Measurements from ENCODE around the gene DTL. TPM values are rescaled to one million over a fixed set of nuclear protein-coding genes. Genes with fewer than 3 reads are reported as not detected.
A peak's percentile ranks its signal among the peaks of the same experiment; 100 is the strongest.

DTL gene
- total RNA-seq, 1 experiment from 2014 or later = 41.0 TPM

DNA sequence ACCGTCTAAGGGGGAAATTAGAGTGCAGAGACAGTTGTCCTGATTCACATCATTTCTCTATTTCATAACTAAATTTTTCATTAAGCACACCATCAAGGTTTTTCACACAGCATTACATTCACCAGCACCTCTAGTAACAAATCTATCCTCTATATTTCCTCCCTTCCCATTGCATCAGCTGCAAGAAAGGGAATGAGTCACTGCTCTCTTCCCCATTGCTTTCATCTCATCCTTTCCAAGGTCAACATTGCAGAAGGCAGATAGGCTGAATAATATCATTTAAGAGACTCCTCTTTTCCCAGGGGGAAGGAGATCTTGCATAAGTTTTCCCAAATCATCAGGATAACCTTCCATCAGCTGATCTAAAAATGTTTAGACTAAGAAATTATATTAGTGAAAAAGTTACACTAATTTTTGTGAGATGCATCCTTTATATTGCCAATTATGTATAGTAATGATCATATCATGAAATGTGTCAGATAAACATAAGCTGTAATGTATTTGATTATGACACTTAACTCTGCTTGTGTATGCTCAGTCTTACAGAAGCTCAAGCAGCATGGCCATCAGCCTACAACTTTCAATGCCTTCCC lies 4.5 kb upstream of the DTL start (continued):
- TF ChIP-seq, protein P1, sequence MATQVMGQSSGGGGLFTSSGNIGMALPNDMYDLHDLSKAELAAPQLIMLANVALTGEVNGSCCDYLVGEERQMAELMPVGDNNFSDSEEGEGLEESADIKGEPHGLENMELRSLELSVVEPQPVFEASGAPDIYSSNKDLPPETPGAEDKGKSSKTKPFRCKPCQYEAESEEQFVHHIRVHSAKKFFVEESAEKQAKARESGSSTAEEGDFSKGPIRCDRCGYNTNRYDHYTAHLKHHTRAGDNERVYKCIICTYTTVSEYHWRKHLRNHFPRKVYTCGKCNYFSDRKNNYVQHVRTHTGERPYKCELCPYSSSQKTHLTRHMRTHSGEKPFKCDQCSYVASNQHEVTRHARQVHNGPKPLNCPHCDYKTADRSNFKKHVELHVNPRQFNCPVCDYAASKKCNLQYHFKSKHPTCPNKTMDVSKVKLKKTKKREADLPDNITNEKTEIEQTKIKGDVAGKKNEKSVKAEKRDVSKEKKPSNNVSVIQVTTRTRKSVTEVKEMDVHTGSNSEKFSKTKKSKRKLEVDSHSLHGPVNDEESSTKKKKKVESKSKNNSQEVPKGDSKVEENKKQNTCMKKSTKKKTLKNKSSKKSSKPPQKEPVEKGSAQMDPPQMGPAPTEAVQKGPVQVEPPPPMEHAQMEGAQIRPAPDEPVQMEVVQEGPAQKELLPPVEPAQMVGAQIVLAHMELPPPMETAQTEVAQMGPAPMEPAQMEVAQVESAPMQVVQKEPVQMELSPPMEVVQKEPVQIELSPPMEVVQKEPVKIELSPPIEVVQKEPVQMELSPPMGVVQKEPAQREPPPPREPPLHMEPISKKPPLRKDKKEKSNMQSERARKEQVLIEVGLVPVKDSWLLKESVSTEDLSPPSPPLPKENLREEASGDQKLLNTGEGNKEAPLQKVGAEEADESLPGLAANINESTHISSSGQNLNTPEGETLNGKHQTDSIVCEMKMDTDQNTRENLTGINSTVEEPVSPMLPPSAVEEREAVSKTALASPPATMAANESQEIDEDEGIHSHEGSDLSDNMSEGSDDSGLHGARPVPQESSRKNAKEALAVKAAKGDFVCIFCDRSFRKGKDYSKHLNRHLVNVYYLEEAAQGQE (IDR thresholded peaks at IDR 0.05; ENCODE audit: low read depth) = no peak
- TF ChIP-seq, protein P2, sequence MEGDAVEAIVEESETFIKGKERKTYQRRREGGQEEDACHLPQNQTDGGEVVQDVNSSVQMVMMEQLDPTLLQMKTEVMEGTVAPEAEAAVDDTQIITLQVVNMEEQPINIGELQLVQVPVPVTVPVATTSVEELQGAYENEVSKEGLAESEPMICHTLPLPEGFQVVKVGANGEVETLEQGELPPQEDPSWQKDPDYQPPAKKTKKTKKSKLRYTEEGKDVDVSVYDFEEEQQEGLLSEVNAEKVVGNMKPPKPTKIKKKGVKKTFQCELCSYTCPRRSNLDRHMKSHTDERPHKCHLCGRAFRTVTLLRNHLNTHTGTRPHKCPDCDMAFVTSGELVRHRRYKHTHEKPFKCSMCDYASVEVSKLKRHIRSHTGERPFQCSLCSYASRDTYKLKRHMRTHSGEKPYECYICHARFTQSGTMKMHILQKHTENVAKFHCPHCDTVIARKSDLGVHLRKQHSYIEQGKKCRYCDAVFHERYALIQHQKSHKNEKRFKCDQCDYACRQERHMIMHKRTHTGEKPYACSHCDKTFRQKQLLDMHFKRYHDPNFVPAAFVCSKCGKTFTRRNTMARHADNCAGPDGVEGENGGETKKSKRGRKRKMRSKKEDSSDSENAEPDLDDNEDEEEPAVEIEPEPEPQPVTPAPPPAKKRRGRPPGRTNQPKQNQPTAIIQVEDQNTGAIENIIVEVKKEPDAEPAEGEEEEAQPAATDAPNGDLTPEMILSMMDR (IDR thresholded peaks at IDR 0.05 in 2 of 3, conservative IDR thresholded peaks at IDR 0.05 in 1 of 3; ENCODE audit: borderline replicate concordance in 1 of 3, insufficient read depth in 1 of 3, low read depth in 2 of 3, low read length in 2 of 3) = no peak
- peak; percentile 88 for TF ChIP-seq JUND (IDR thresholded peaks at IDR 0.05)
- no peak for TF ChIP-seq ZFX (IDR thresholded peaks at IDR 0.05)
- no peak for TF ChIP-seq EZH2 (IDR thresholded peaks at IDR 0.05)
- no peak for TF ChIP-seq EZH2phosphoT487 (IDR thresholded peaks at IDR 0.05; ENCODE audit: borderline replicate concordance)
- peak; percentile 85 for TF ChIP-seq FOSL1 (IDR thresholded peaks at IDR 0.05; ENCODE audit: low read depth)

Data from HCT116 (cell line).